Skin epidermis (tissue), 12 donors: Measurements from ENCODE around the gene SLC25A26.
"Not testable (repeated sequence)": the region's sequence is repeated elsewhere in the genome, so short reads cannot be mapped to it uniquely, and the experiment has no call there.

ENCODE experiments used
- H3K27ac ChIP-seq, 21 experiments: fragments of 200-600 bp; sonication (generic) in 11 of 21; one replicate each; pipeline ENCODE4 v1.5.0; 2020; ENCODE audit warnings: mild to moderate bottlenecking in 3 of 21, inconsistent platforms in 2 of 21, moderate library complexity in 2 of 21
- H3K4me3 ChIP-seq, 7 experiments: fragments of 200-600 bp; sonication (generic) in 2 of 7; one replicate each; pipeline ENCODE4 v1.5.0; 2020; ENCODE audit warnings: inconsistent platforms in 2 of 7, mild to moderate bottlenecking in 2 of 7, moderate library complexity in 1 of 7

The SLC25A26 gene

DNA sequence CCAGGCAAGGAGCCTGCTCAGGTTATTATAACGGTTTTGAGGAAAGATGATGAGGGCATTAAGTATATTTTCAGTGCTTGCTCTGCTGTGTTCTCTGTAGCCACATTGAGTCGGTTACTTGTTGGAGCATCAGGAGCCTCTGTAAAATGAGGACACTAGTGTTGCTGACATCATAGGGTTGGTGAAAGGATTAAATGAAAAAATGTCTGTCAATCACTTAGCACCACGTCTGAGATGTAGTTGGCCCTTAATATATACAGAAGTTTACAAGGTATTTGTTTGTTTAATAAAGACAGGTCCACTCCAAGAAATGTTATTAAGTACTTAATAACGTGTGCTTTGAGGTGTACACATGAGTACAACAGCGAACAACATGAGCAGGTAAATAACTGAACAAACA is 735 bp upstream of the SLC25A26 start:
- H3K4me3 ChIP-seq, result peak overlapping the region; percentile 73 to 97 (median 90)
- peak overlapping the region in 4 of 21 experiments; percentile 78 to 88 (median 82) for H3K27ac ChIP-seq

- H3K27ac ChIP-seq, result no peak overlapping the region
- no peak overlapping the region for H3K4me3 ChIP-seq
These were observed 3.4 kb downstream of the SLC25A26 start for GRCh38 chr3:66224220-66224619.

GRCh38 chr3:66226093-66226492 is 5.3 kb downstream of the SLC25A26 start:
- not testable (repeated sequence) for H3K27ac ChIP-seq, H3K4me3 ChIP-seq

DNA sequence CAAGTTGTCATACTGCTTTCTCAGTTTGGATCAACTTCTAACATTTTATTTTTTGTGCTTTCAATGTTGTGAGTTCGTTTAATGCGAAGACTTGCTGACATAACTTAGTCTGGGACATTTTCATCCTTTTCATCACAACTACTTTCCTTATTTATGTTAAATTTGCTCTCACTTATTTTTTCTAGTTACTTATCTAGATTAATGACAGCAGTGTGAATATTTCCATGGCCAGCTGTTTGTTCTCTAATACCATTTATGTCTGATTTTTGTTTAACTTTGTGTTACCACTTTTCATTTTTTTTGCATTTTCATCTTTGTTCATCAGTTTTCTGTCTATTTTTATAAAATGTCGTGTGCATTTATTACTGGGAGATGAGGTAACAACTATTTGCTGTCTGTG is 6.2 kb downstream of the SLC25A26 start:
- Histone ChIP-seq H3K27ac (no peak overlapping the region), H3K4me3 (no peak overlapping the region)

- no peak overlapping the region for H3K4me3 ChIP-seq
- H3K27ac ChIP-seq, result no peak overlapping the region
These were observed 7.1 kb downstream of the SLC25A26 start for GRCh38 chr3:66227915-66228314.

GRCh38 chr3:66228707-66229106 is 7.9 kb downstream of the SLC25A26 start:
- no peak overlapping the region for H3K4me3 ChIP-seq
- no peak overlapping the region for H3K27ac ChIP-seq

DNA sequence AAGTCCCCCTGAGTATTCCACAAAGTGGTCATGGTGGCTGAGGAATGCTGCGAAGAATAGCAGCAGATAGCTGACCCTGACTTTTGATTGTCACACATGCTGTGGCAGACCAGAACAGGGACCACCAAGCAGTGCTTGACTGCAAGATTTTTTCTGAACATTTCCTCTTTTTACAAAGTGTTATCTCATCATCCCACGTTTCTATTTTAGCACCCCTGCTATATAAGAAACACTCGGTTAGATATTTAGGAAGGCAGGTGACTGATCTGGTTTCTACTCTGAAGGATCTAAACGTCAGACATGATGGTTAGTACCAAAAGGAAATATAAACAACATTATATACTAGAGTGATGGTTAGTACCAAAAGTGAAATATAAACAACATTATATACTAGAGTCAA is 9.1 kb downstream of the SLC25A26 start:
- H3K4me3 ChIP-seq, result no peak overlapping the region
- no peak overlapping the region for H3K27ac ChIP-seq

DNA sequence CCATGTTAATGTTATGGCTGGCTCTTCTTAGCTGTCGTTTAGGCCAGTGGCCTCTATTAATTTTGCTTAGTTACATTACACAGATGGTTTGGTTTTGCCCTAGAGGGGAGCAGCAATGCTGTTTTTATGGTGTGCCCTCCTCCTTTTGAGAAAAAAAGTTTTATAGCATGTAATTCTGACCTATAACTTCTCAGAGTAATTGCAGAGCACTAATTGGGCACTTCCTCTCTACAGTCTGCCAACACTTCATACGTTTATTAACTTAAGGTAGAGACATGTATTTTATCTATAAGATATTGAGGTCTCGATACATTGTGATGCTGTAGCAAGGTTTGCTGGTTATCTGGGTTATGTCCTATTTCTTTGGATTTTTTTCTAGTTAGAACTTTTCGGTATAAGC is 12.2 kb downstream of the SLC25A26 start:
- no peak overlapping the region for H3K27ac ChIP-seq
- H3K4me3 ChIP-seq, result no peak overlapping the region

DNA sequence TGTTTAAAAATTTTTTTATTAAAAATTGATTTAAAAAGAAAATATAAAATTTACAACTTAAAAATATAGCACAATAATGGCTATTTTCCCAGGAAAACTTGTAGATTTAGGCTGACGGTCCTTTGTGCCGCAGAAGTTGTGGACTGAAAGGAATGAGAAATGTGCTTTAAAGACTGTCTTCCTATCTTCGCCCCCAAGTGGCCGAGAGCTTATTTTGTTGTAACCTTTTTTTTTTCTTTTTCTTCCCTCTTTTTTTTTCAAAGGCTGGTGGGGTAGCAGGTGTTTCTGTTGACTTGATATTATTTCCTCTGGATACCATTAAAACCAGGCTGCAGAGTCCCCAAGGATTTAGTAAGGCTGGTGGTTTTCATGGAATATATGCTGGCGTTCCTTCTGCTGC is 15.5 kb downstream of the SLC25A26 start:
- Histone ChIP-seq H3K27ac (no peak overlapping the region), H3K4me3 (no peak overlapping the region)

DNA sequence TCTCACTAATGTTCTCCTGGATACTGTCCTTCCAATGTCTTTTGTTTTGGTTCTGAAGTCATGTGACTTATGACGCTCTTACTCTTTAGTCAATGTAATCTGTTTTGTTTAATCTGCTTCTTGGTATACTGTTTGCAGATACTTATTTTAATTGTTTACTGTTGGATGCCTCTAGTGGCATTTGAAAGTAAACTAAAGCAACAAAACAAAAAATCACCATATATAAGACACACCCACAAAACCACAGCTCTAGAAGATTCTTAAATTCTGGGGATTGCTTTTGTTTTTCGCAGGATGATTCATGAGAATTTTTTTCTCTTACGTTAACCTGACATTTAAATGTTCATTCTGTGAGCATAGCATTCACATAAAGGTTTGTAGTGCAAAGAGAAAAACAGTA is 16.8 kb downstream of the SLC25A26 start:
- no peak overlapping the region for H3K27ac ChIP-seq
- H3K4me3 ChIP-seq, result no peak overlapping the region

GRCh38 chr3:66239513-66240123 is 18.8 kb downstream of the SLC25A26 start:
- H3K4me3 ChIP-seq, result no peak overlapping the region

GRCh38 chr3:66241466-66241865 is 20.7 kb downstream of the SLC25A26 start:
- no peak overlapping the region for H3K27ac ChIP-seq

More at GRCh38 chr3:66239513-66240123, 18.8 kb downstream of the SLC25A26 start:
- no peak overlapping the region for H3K27ac ChIP-seq

GRCh38 chr3:66242788-66243464 is 22.1 kb downstream of the SLC25A26 start:
- Histone ChIP-seq H3K4me3 (no peak overlapping the region), H3K27ac (no peak overlapping the region)

More at GRCh38 chr3:66241466-66241865, 20.7 kb downstream of the SLC25A26 start:
- H3K4me3 ChIP-seq, result no peak overlapping the region

GRCh38 chr3:66248641-66249040 is 27.8 kb downstream of the SLC25A26 start:
- H3K4me3 ChIP-seq, result no peak overlapping the region
- no peak overlapping the region for H3K27ac ChIP-seq

GRCh38 chr3:66253790-66254620 is 33.2 kb downstream of the SLC25A26 start:
- H3K27ac ChIP-seq, result no peak overlapping the region
- no peak overlapping the region for H3K4me3 ChIP-seq

DNA sequence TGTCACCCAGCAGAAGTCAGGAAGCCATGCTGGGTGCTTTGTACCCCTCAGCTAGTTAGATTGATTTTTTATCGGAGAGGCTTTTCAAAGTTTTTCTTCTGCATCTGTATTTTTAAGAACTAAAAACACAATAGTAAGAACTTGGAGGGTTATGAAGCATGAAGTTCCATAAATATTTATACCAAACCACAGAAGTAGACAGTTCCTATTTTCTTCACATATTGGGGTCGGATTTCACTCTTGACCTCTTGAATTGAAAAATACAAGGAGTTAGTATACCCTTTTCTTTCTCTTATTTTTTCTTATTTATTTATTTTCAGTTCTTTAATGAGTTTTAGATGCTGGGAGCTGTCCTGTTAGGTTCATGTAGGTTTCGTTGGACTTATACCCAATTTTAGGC is 35.1 kb downstream of the SLC25A26 start:
- Histone ChIP-seq H3K4me3 (no peak overlapping the region), H3K27ac (no peak overlapping the region)

- Histone ChIP-seq H3K27ac (no peak overlapping the region), H3K4me3 (no peak overlapping the region)
These were observed 36.0 kb downstream of the SLC25A26 start for GRCh38 chr3:66256806-66257205.

DNA sequence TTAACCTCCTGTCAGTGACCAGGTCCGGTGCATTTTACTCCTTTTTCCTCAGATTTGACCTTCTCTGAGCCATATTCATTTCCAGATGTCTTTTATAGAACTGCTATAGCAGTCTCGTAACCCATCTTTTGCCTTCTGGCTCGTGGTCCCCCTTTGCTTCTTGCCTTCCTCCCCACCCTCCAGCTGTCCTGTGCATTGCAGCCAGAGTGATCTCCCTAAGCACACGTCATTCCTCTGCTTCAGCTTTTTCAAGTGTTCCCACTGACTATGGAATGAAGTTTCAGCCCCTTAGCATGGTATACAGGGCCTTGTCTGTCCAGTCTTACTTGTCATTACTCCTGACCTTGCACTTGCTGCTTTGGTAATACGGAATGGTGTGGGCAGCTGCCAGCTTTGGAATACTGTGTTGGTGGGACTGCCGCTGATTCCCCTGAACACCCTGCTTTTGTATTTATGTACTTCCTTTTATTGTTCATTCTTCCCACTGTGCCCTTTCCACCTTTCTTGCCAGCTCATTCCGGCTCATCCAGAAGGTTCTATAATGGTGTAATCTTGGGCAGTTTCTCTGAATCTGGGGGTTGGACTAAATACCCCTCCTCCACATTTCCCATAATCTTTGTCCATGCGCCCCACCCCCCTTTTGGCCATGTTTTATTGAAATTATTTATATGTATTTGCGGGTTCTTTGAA is 38.9 kb downstream of the SLC25A26 start:
- no peak overlapping the region for H3K27ac ChIP-seq
- no peak overlapping the region for H3K4me3 ChIP-seq

- Histone ChIP-seq H3K27ac (no peak overlapping the region), H3K4me3 (no peak overlapping the region)
These were observed 39.6 kb downstream of the SLC25A26 start for GRCh38 chr3:66260431-66260830.

GRCh38 chr3:66261355-66261754 is 40.6 kb downstream of the SLC25A26 start:
- H3K4me3 ChIP-seq, result no peak overlapping the region
- H3K27ac ChIP-seq, result no peak overlapping the region
